ENCODE results near the gene ARHGAP19. TPM values are rescaled to one million over a fixed set of nuclear protein-coding genes. Genes with fewer than 3 reads are reported as not detected.
A peak's percentile ranks its signal among the peaks of the same experiment; 100 is the strongest.

Gene ARHGAP19
- total RNA-seq, 1 experiment from 2014 or later, result 33.2 TPM

DNA sequence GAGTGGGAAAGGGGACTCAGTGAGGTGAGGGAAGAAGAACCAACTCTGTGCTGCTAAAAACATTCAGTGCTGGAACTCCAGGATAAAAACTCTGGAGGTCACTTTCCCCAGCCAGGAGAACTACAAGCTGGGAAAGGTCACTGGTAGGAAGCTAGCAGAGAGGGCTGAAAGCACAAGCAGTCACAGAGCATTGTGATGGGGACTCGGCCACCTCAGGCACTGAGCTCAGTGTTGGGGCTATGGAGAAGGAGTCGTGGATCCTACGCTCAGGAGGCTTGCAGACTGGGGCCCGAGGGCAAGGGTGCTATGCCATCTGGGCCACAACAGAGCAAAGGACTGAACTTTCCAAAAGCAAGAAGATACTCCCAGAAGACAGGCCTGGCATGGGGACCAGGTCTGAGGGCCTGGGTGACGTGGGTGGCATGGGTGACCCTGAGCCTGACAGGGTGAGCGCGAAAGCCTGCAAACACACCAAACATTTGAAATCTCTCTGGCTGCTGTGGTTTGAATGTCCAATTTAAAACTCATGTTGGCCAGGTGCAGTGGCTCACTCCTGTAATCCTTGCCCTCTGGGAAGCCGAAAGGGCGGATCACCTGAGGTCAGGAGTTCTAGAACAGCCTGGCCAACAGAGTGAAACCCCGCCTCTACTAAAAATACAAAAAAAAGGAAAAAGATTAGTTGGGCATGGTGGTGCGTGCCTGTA lies 9.8 kb upstream of the ARHGAP19 start:
- no peak overlapping the region for H2BK120ac ChIP-seq (ENCODE audit: low read depth, low read length, poor library complexity, severe bottlenecking)
- H3T11ph ChIP-seq (ENCODE audit: low read length), result no peak overlapping the region
- H3K4me3 Mint-ChIP-seq, result no peak overlapping the region
- H3K14ac ChIP-seq (ENCODE audit: insufficient read depth, low read length), result no peak overlapping the region; the same call in 1 of the 2 replicates
- TF ChIP-seq, protein P1, sequence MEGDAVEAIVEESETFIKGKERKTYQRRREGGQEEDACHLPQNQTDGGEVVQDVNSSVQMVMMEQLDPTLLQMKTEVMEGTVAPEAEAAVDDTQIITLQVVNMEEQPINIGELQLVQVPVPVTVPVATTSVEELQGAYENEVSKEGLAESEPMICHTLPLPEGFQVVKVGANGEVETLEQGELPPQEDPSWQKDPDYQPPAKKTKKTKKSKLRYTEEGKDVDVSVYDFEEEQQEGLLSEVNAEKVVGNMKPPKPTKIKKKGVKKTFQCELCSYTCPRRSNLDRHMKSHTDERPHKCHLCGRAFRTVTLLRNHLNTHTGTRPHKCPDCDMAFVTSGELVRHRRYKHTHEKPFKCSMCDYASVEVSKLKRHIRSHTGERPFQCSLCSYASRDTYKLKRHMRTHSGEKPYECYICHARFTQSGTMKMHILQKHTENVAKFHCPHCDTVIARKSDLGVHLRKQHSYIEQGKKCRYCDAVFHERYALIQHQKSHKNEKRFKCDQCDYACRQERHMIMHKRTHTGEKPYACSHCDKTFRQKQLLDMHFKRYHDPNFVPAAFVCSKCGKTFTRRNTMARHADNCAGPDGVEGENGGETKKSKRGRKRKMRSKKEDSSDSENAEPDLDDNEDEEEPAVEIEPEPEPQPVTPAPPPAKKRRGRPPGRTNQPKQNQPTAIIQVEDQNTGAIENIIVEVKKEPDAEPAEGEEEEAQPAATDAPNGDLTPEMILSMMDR (conservative IDR thresholded peaks at IDR 0.05), result no peak
- H3K4me1 ChIP-seq (ENCODE audit: insufficient read depth, low read length), result no peaks in the 10 kb centered on the region
- H4K5ac ChIP-seq (ENCODE audit: insufficient read length, low read depth, low read length), result no peak overlapping the region
- no peaks in the 10 kb centered on the region for H3K9me3 Mint-ChIP-seq
- no CpG with 5 or more reads among the region's 11 CpGs for WGBS (ENCODE audit: extremely low coverage, insufficient read length, low lambda C conversion rate)
- no peaks in the 10 kb centered on the region for H3K23me2 ChIP-seq (ENCODE audit: insufficient read length, low read depth, low read length, poor library complexity, severe bottlenecking)
- no peaks in the 10 kb centered on the region for H3K79me2 ChIP-seq (ENCODE audit: insufficient read depth, low read length)
- no peaks in the 10 kb centered on the region for H3K36me3 Mint-ChIP-seq (ENCODE audit: insufficient read depth in 1 of 3, low read depth in 3 of 3)
- H3K4me1 Mint-ChIP-seq, result peaks cover 0 to 5% of the 10 kb centered on the region in 2 experiments; a peak in 1 of 4 replicates
- no peak overlapping the region for H2BK15ac ChIP-seq (ENCODE audit: low read depth, low read length)
- no peak overlapping the region for H2AFZ ChIP-seq (ENCODE audit: low read length)
- H3K18ac ChIP-seq (ENCODE audit: insufficient read length, low read depth, low read length), result no peak overlapping the region
- no peak overlapping the region for H2AK5ac ChIP-seq (ENCODE audit: insufficient read length, low read length)
- H3K4me2 ChIP-seq (ENCODE audit: insufficient read depth, insufficient read length, low read length), result no peak overlapping the region
- no peaks in the 10 kb centered on the region for H4K20me1 ChIP-seq (ENCODE audit: control insufficient read depth, insufficient read depth, insufficient read length)
- H3K4ac ChIP-seq (ENCODE audit: low read depth, low read length), result no peak overlapping the region
- H3K79me1 ChIP-seq (ENCODE audit: insufficient read depth, low read depth, low read length, poor library complexity, severe bottlenecking), result no peaks in the 10 kb centered on the region
- H3K27ac ChIP-seq (ENCODE audit: insufficient read length, low read depth, low read length), result no peak overlapping the region
- H3K27ac Mint-ChIP-seq, result peak overlapping the region in 1 of 3 experiments; percentile 10; a peak in 1 of 7 replicates
- H3K9me3 ChIP-seq (ENCODE audit: control insufficient read depth, low read depth, low read length), result no peaks in the 10 kb centered on the region
- H3K56ac ChIP-seq (ENCODE audit: insufficient read length, low read depth, low read length), result no peak overlapping the region
- no peaks in the 10 kb centered on the region for H3K27me3 ChIP-seq (ENCODE audit: insufficient read depth, low read length)
- H3K27me3 Mint-ChIP-seq (ENCODE audit: low read depth), result no peaks in the 10 kb centered on the region; the same call in 1 of the 2 replicates
- H4K8ac ChIP-seq (replicated peaks; ENCODE audit: insufficient read length, low read depth, low read length), result no peak overlapping the region
- no peak overlapping the region for H3K9ac ChIP-seq (ENCODE audit: extremely low read depth, insufficient read length, low read length)
- H2BK5ac ChIP-seq (ENCODE audit: insufficient read length, low read length), result no peak overlapping the region
- H2BK12ac ChIP-seq (ENCODE audit: insufficient read length, low read depth, low read length), result no peak overlapping the region
- no peak overlapping the region for H3K23ac ChIP-seq (ENCODE audit: insufficient read length, low read depth, low read length)
- no peak overlapping the region for H4K91ac ChIP-seq (ENCODE audit: insufficient read length, low read depth, low read length)
- no peak overlapping the region for H2BK20ac ChIP-seq (ENCODE audit: low read depth, low read length, poor library complexity, severe bottlenecking)
- DNase-seq, result no peak
